Stimulated activated CD4-positive, alpha-beta T cell treated with anti-CD3 and anti-CD28 coated beads, Interleukin-2, amount 100 ng/mL, for 48 hours (primary cell): ENCODE data around the gene TIGD1.
"Not testable (repeated sequence)": the region's sequence is repeated elsewhere in the genome, so short reads cannot be mapped to it uniquely, and the experiment has no call there.

Source experiments
- DNase-seq, 2 donors: peaks; one replicate each; pipeline ENCODE4 v3.0.0-alpha.2; 2020

Gene TIGD1

GRCh38 chr2:232538671-232539070 is 11.7 kb downstream of the TIGD1 start:
- no peak for DNase-seq

DNA sequence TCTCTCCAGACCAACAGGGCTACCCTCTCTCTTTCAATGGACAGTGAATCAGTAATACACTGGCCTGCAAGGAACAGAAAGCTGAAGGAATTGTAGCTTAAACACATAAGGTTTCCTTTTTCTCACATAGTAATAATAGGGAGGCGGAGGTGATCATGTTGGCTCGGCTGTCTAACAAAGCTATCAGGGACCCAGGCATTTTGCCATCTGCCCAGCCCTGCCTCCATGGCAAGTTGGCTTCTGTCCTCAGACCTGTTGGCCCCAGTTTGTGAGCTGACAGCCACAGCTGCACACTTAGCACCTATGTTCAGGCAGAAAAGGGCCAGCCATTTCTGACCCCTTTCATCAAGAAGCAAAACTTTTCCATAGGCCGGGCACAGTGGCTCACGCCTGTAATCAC is 12.9 kb downstream of the TIGD1 start:
- DNase-seq = no peak

- DNase-seq = no peak
Measured at GRCh38 chr2:232537079-232537478, 13.3 kb downstream of the TIGD1 start.

GRCh38 chr2:232535761-232536530 is 14.4 kb downstream of the TIGD1 start:
- no peak for DNase-seq

DNA sequence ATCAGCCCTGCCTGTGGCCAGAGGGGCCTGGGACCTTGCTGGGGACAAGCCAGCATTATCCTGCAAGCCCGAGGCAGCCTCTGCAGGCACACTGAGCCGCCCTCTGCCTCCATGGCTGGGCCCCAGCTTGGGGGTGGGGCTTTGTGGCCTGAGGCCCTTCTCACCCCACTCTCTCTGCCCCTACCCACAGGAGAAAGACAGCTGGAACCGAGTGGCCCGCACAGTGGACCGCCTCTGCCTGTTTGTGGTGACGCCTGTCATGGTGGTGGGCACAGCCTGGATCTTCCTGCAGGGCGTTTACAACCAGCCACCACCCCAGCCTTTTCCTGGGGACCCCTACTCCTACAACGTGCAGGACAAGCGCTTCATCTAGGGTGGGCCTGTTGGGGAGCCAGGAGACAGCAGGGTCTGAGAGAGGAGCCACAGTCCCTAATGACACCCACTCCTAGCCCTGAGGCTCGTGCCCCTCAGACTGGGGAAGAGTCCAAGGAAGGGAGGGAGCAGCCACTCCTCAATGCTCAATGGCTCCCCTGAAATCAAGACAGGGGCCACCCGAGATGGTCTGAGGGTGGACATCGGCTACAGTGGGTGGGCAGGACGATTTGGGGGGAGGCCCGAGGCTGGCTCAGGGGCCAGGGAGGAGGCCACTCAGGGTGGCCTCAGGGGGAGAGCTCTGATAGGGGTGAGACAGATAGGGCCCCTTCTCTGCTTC is 15.3 kb downstream of the TIGD1 start:
- DNase-seq = no peak

GRCh38 chr2:232533944-232534710 is 16.2 kb downstream of the TIGD1 start:
- no peak for DNase-seq

DNA sequence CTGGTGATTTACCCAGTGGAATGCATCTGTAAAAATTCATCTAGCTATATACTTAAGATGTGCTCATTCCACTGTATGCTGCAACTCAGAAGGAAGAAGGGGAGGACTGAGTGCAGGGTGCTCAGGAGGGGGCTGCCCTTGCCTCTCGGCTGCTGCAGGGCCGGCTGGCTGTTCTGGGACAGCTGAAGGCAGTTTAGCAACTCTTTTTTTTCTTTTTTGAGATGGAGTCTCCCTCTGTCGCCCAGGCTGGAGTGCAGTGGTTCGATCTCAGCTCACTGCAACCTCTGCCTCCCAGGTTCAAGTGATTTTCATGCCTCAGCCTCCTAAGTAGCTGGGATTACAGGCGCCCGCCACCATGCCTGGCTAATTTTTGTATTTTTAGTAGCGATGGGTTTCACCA is 17.5 kb downstream of the TIGD1 start:
- DNase-seq = not testable (repeated sequence)

DNA sequence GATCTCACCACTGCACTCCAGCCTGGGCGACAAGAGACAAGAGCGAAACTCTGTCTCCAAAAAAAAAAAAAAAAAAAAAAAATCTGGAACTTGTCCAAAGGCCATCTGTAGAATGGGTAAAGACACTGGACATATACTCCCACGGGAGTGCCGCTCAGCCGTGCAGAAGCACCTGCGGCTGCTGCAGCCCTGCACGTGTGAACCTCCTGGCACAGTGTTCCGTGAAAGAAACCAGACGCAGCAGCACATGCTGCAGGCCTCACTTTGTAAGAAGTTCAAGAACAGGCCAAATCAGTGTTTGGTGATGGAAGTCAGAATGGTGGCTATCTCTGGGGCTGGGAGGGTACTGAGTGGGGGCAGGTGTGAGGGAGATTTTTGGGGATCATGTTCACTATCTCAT is 17.9 kb downstream of the TIGD1 start:
- DNase-seq = no peak

GRCh38 chr2:232530626-232531260 is 19.6 kb downstream of the TIGD1 start:
- DNase-seq = no peak

- DNase-seq = no peak
Measured at GRCh38 chr2:232529806-232530547, 20.4 kb downstream of the TIGD1 start.

- no peak for DNase-seq
Measured at GRCh38 chr2:232528746-232529460, 21.5 kb downstream of the TIGD1 start.

GRCh38 chr2:232527905-232528470 is 22.4 kb downstream of the TIGD1 start:
- DNase-seq = no peak

- no peak for DNase-seq
Measured at GRCh38 chr2:232526372-232526941, 23.9 kb downstream of the TIGD1 start.

DNA sequence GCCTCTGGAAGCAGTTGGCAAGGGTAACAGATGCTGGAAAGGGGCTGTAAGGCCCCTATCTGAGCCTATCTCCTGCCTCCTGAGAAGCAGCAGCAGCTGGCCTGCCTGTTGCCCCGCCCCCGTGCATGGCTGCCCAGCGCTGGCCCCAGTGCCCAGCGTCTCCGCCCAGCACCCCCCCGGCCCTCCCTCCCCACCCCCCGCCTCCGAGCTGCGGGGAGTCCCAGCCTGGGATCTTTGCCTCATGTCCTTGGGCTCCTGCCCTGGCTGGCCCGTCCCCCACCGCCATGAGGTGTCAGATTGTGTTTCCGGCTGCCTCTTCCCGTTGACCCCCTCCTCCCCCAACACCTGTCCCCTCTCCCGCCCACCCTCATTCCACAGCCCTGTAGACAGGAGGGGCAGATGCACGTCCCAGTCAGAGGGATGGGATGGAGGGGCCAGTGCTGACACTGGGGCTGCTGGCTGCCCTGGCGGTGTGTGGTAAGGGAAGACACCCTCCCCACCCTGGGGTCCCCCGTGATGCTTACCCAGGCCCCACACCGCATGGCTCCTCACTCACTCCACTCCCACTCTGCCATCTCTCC is 24.5 kb downstream of the TIGD1 start, which contains the start of gene CHRND:
CHRND (plus strand) TSS at position 370 of the 581 bp plus-strand sequence; CDS start at position 426, 56 bp downstream.
- DNase-seq = no peak

DNA sequence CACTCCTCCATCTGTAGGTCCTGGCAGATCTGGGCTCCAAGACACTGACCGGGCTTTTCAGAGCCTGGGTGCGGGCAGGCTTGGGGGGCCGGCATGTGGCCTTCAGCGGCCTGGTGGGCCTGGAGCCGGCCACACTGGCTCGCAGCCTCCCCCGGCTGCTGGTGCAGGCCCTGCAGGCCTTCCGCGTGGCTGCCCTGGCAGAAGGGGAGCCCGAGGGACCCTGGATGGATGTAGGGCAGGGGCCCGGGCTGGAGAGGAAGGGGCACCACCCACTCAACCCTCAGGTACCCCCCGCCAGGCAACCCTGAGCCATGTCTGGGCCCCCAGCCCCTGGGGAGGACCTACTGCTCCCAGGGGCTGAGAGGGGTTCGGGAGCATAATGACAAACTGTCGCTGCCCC is 25.2 kb downstream of the TIGD1 start:
- DNase-seq = no peak

DNA sequence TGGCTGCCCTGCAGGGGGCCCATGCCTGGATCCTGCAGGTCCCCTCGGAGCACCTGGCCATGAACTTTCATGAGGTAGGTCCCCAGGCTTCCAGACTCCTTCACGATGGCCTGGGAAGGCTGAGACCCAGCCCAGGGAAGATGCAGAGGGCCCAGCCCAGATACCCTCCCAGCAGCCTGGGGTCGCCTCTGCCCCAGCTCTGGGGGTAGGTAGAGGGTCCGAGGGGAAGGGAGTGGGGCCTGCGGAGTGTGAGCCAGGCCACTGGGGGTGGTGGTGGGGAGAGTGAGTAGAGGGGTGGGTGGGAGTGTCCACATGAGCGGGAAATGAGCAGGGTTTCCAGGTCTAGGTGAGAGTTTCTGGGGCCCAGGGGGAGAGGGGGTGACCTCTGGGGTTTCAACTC is 25.6 kb downstream of the TIGD1 start:
- DNase-seq = no peak

DNA sequence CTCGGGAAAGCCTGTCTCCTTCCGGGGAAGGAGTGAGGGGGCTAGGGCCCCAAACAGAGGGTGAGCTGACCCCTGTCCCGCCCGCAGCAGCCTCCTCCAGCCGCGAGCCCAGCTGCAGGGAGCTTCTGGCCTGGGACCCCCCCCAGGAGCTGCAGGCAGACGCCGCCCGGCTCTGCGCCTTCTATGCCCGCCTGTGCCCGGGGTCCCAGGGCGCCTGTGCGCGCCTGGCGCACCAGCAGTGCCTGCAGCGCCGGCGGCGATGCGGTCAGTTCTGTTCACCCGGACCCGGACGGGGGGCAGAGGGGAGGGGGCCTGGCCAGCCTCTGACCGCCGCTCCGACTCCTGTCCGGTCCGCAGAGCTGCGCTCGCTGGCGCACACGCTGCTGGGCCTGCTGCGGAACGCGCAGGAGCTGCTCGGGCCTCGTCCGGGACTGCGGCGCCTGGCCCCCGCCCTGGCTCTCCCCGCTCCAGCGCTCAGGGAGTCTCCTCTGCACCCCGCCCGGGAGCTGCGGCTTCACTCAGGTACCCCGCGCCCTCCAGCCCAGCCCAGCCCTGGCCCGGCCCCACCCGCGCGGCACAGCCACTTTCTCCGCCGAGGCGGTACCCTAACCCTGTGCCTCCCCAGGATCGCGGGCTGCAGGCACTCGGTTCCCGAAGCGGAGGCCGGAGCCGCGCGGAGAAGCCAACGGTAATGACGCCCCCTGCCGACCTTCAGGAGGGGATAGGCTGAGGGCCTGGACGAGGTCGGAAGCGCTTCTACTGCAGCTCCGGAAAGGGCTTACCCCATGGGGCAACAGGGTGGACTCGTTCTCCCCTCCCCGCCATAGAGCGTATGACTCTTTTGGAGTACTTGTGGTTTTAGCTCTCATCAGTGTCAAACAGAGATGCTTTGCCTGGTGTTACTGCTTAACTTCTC is 26.4 kb downstream of the TIGD1 start:
- peak in 1 of 2 donors; percentile 32 for DNase-seq

GRCh38 chr2:232523402-232523681 is 27.0 kb downstream of the TIGD1 start:
- DNase-seq = no peak

DNA sequence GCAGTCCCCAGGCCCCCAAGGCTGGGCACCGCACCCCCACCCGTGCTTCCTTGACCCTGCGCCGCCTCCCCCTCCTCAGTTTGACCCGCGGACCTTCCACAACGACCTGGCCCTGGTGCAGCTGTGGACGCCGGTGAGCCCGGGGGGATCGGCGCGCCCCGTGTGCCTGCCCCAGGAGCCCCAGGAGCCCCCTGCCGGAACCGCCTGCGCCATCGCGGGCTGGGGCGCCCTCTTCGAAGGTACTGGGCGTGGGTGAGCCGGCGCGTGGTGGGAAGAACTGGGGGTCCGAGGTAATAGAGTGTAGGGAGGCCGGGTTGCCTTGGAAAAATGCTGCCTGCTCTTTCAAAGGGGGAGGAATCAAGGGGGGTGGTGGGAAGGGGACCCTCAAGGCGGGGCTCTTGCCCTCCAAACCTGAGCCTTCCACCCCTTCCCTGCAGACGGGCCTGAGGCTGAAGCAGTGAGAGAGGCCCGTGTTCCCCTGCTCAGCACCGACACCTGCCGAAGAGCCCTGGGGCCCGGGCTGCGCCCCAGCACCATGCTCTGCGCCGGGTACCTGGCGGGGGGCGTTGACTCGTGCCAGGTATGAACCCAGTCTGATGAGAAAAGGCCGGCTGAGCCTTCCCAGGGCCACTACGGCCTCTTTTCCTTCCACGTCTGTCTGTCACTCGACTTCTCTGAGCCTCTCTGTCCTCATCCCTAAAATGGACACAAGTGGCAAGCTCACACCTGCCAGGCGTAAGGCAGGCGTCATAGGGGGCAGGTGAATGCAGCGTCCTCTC is 27.5 kb downstream of the TIGD1 start:
- no peak for DNase-seq
